HepG2 (cell line): ENCODE results near the gene ABCA3. TPM values are rescaled to one million over a fixed set of nuclear protein-coding genes. Genes with fewer than 3 reads are reported as not detected.

Experiments used
- ATAC-seq: fragments of 200-7000 bp; cut with Tn5 transposase; 3 replicates; pipeline ENCODE4 v1.9.1; 2020; ENCODE audit warnings: mild to moderate bottlenecking, moderate library complexity
- BruUV-seq: library from RNA; stranded (reverse); fragments of 400-500 nt; replicated peaks from 2 replicates; lab custom pipeline; 2021; lab: Mats Ljungman, UMichigan
- CTCF ChIA-PET: fragments of 300-600 bp; formaldehyde crosslinking; extraction: SDS; loops from one replicate; lab custom pipeline; 2021; ENCODE audit warnings: low total read pairs, inconsistent platforms, low intra/inter-chr PET ratio; lab: Yijun Ruan, JAX
- POLR2A ChIA-PET: fragments of 350-600 bp; sonication (Branson Sonifier 250); formaldehyde crosslinking; loops from one replicate; lab custom pipeline; 2020; ENCODE audit warnings: antibody characterized with exemption, inconsistent platforms; lab: Yijun Ruan, JAX
- DNase-seq: peaks from one replicate; pipeline ENCODE4 v3.0.0-alpha.2; 2015; ENCODE audit warnings: low spot score
- FAIRE-seq: peaks from 3 replicates; lab custom pipeline; 2011; peaks lifted over from hg19 to GRCh38; lab: Jason Lieb, UNC
- H2AFZ ChIP-seq: one replicate; pipeline ENCODE4 v1.6.1; 2011; ENCODE audit warnings: low read length, inconsistent platforms
- H3K27ac ChIP-seq: fragments of 300-600 bp; 3 replicates; pipeline ENCODE4 v1.8.0; 2011; ENCODE audit warnings: mixed run types, mild to moderate bottlenecking, mixed read lengths, low read length, inconsistent platforms; ENCODE audit not compliant: insufficient read depth; ENCODE audit errors: extremely low read length
- H3K27me3 ChIP-seq, 2 experiments: fragments of 200-600 bp in 1 of 2; 2 replicates in 1 of 2; 3 replicates in 1 of 2; pipeline versions ENCODE4 v1.6.0 to v1.8.0; 2011; ENCODE audit warnings: low read length in 2 of 2, mild to moderate bottlenecking in 2 of 2, moderate library complexity in 2 of 2, inconsistent platforms in 1 of 2; ENCODE audit not compliant: insufficient read depth in 2 of 2, control insufficient read depth in 1 of 2
- H3K36me3 ChIP-seq, 2 experiments: fragments of 200-600 bp in 1 of 2; replicated peaks in 1 of 2; 2 replicates in 1 of 2; 3 replicates in 1 of 2; pipeline versions ENCODE4 v1.5.1 to v1.8.0; 2011; ENCODE audit warnings: low read length in 2 of 2, inconsistent platforms in 1 of 2; ENCODE audit not compliant: insufficient read depth in 2 of 2, control insufficient read depth in 1 of 2
- H3K4me1 ChIP-seq: 2 replicates; pipeline ENCODE4 v1.5.1; 2012; ENCODE audit warnings: low read length, inconsistent platforms; ENCODE audit not compliant: insufficient read depth
- H3K4me2 ChIP-seq: 2 replicates; pipeline ENCODE4 v1.6.0; 2011; ENCODE audit warnings: low read depth, low read length, inconsistent platforms
- H3K4me3 ChIP-seq, 3 experiments: fragments of 200-600 bp in 1 of 3; sonication (generic), shearing (Covaris generic) in 1 of 3; replicated peaks in 1 of 3; 2 replicates each; pipeline ENCODE4 v1.5.1; 2011 to 2016; ENCODE audit warnings: low read length in 3 of 3, inconsistent platforms in 2 of 3, low read depth in 2 of 3, mild to moderate bottlenecking in 2 of 3, control low read depth in 1 of 3, mixed read lengths in 1 of 3; ENCODE audit not compliant: insufficient read depth in 1 of 3
- H3K79me2 ChIP-seq: one replicate; pipeline ENCODE4 v1.6.1; 2011; ENCODE audit warnings: low read length, inconsistent platforms; ENCODE audit not compliant: insufficient read depth
- H3K9ac ChIP-seq: 2 replicates; pipeline ENCODE4 v1.6.0; 2011; ENCODE audit warnings: mild to moderate bottlenecking, low read depth, low read length, inconsistent platforms; ENCODE audit not compliant: insufficient read depth
- H3K9me3 ChIP-seq: 2 replicates; pipeline ENCODE4 v1.5.1; 2012; ENCODE audit warnings: mild to moderate bottlenecking, low read length
- H4K20me1 ChIP-seq: 2 replicates; pipeline ENCODE4 v1.6.0; 2011; ENCODE audit warnings: inconsistent platforms, mild to moderate bottlenecking, low read length, moderate library complexity; ENCODE audit not compliant: insufficient read depth
- ATF3 ChIP-seq: sonication (generic); formaldehyde crosslinking; IDR thresholded peaks from 2 replicates; pipeline ENCODE4 v1.4.0; 2020; ENCODE audit warnings: missing genetic modification reagents
- FOXA1 ChIP-seq, 2 experiments: fragments of 450-650 bp in 1 of 2; sonication (generic) in 1 of 2; formaldehyde crosslinking in 1 of 2; IDR thresholded peaks; 2 replicates each; pipeline versions ENCODE4 v1.4.0 to v1.6.1; 2016 to 2020; ENCODE audit warnings: missing genetic modification reagents in 1 of 2
- NFKB2 ChIP-seq: sonication (generic); formaldehyde crosslinking; IDR thresholded peaks from 2 replicates; pipeline ENCODE4 v1.4.0; 2020; ENCODE audit warnings: missing genetic modification reagents, borderline replicate concordance
- RORA ChIP-seq: sonication (generic); formaldehyde crosslinking; IDR thresholded peaks from 2 replicates; pipeline ENCODE4 v1.5.0; 2020; ENCODE audit warnings: mild to moderate bottlenecking, missing genetic modification reagents, moderate library complexity
- SMAD3 ChIP-seq: sonication (generic); formaldehyde crosslinking; IDR thresholded peaks from 2 replicates; pipeline ENCODE4 v1.4.0; 2020; ENCODE audit warnings: missing genetic modification reagents
- YEATS2 ChIP-seq: sonication (generic); formaldehyde crosslinking; IDR thresholded peaks from 2 replicates; pipeline ENCODE4 v1.4.0; 2020; ENCODE audit warnings: missing genetic modification reagents, borderline replicate concordance
- ZNF160 ChIP-seq: sonication (generic); formaldehyde crosslinking; IDR thresholded peaks from 2 replicates; pipeline ENCODE4 v1.8.0; 2022; ENCODE audit warnings: mild to moderate bottlenecking, inconsistent platforms, missing genetic modification reagents
- ZNF329 ChIP-seq: sonication (generic); formaldehyde crosslinking; IDR thresholded peaks from 2 replicates; pipeline ENCODE4 v1.9.0; 2021; ENCODE audit warnings: low read depth, mild to moderate bottlenecking, missing genetic modification reagents
- WGBS: methylation state at CpG from one replicate; pipeline ENCODE4 v1.1.6; 2017; ENCODE audit warnings: low lambda C conversion rate; 5-methylcytosine and 5-hydroxymethylcytosine counted together
- in situ Hi-C: cut with HindIII; loops from 2 replicates; pipeline ENCODE4 v1.10.0; 2017; ENCODE audit warnings: low pct_unique_long_range_greater_than_20kb; ENCODE audit not compliant: extremely low pct_ligation_motif_present
- intact Hi-C: fragments of 100-400 bp; cut with micrococcal nuclease; formaldehyde crosslinking; loops from one replicate; pipeline ENCODE4 v1.10.0; 2022; ENCODE audit not compliant: unreplicated experiment
- polyA plus RNA-seq, 8 experiments: library from polyadenylated mRNA; depleted of rRNA in 3 of 8; stranded (reverse) in 7 of 8; unstranded in 1 of 8; fragments of >200 nt; fragmentation: Illumina TruSeq in 4 of 8; extraction: Trizol in 4 of 8; gene quantifications; 2 replicates each; pipeline versions ENCODE4 v1.2.1 to v1.2.3, GENCODE V29; 2011 to 2016; ENCODE audit warnings: low read depth in 4 of 8, missing spikeins in 1 of 8, mixed read lengths in 1 of 8; ENCODE audit not compliant: insufficient read depth in 1 of 8
- total RNA-seq, 5 experiments: library from RNA; depleted of rRNA; stranded (reverse); fragments of >200 nt; fragmentation: Illumina TruSeq; extraction: Trizol; gene quantifications; 2 replicates each; pipeline ENCODE4 v1.2.3, GENCODE V29; 2016; ENCODE audit warnings: low read depth in 1 of 5
- TF ChIP-seq, protein P1 (sequence below): sonication (generic); formaldehyde crosslinking; IDR thresholded peaks from 2 replicates; pipeline ENCODE4 v1.4.0; 2020; ENCODE audit warnings: mild to moderate bottlenecking, missing genetic modification reagents, borderline replicate concordance

The ABCA3 gene
- total and polyA plus RNA-seq, 2 of the 13 experiments (the other 11 are each of a cell fraction or from before 2014, with no cell fraction given): 0.60 to 1.5 TPM

GRCh38 chr16:2298621-2299020 lies 41.9 kb downstream of the ABCA3 start:
- POLR2A ChIA-PET: no interaction called here
- WGBS: 37% methylated on average over 8 of the region's 9 CpGs

GRCh38 chr16:2297506-2297860 lies 43.0 kb downstream of the ABCA3 start:
- Histone ChIP-seq H3K27ac (no peak overlapping the region), H3K27me3 (peaks cover 10 to 33% of the 10 kb centered on the region in 2 experiments; a peak in 4 of 5 replicates), H3K4me1 (peaks cover 10% of the 10 kb centered on the region), H3K36me3 (no peaks in the 10 kb centered on the region), H2AFZ (no peak overlapping the region), H3K4me3 (no peak overlapping the region), H3K4me2 (no peak overlapping the region), H4K20me1 (no peaks in the 10 kb centered on the region), H3K9ac (no peak overlapping the region), H3K79me2 (no peaks in the 10 kb centered on the region), H3K9me3 (no peaks in the 10 kb centered on the region)
- POLR2A ChIA-PET: no interaction called here
- BruUV-seq: no TSS peak
- FAIRE-seq: no peak
- DNase-seq: no peak
- intact Hi-C loops (no loop called here), in situ Hi-C loops (no loop called here)
- no CpG with 5 or more reads among the region's 22 CpGs for WGBS
- ATAC-seq: no peak
- CTCF ChIA-PET: no interaction called here
- TF ChIP-seq ZNF160 (CRISPR knock-in tag) (no peak), NFKB2 (CRISPR knock-in tag) (no peak), ZNF329 (CRISPR knock-in tag) (no peak), SMAD3 (no peak)

More at GRCh38 chr16:2298621-2299020, 41.9 kb downstream of the ABCA3 start:
- Histone ChIP-seq H3K36me3 (no peaks in the 10 kb centered on the region), H3K4me2 (no peak overlapping the region), H3K79me2 (no peaks in the 10 kb centered on the region), H3K4me3 (no peak overlapping the region), H3K27me3 (peaks cover 10 to 36% of the 10 kb centered on the region in 2 experiments; a peak in 4 of 5 replicates), H2AFZ (no peak overlapping the region), H3K27ac (no peak overlapping the region), H3K4me1 (peaks cover 10% of the 10 kb centered on the region), H3K9ac (no peak overlapping the region), H3K9me3 (no peaks in the 10 kb centered on the region), H4K20me1 (no peaks in the 10 kb centered on the region)
- ATAC-seq (no peak), DNase-seq (no peak), FAIRE-seq (no peak)
- TF ChIP-seq, protein P1, sequence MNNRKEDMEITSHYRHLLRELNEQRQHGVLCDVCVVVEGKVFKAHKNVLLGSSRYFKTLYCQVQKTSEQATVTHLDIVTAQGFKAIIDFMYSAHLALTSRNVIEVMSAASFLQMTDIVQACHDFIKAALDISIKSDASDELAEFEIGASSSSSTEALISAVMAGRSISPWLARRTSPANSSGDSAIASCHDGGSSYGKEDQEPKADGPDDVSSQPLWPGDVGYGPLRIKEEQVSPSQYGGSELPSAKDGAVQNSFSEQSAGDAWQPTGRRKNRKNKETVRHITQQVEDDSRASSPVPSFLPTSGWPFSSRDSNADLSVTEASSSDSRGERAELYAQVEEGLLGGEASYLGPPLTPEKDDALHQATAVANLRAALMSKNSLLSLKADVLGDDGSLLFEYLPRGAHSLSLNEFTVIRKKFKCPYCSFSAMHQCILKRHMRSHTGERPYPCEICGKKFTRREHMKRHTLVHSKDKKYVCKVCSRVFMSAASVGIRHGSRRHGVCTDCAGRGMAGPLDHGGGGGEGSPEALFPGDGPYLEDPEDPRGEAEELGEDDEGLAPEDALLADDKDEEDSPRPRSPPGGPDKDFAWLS: no peak
- TF ChIP-seq FOXA1 (IDR thresholded peaks at IDR 0.05) (no peak), FOXA1 (CRISPR knock-in tag; IDR thresholded peaks at IDR 0.05) (no peak), RORA (CRISPR knock-in tag) (no peak), YEATS2 (CRISPR knock-in tag) (no peak), ATF3 (CRISPR knock-in tag) (no peak)
- intact Hi-C loops: no loop called here
- CTCF ChIA-PET: no interaction called here
- BruUV-seq: no TSS peak
- in situ Hi-C loops: no loop called here
